COR-L47 (cell line): ENCODE data around the gene KCNC3.

Source experiments
- DNase-seq: peaks from one replicate; lab custom pipeline; 2025; lab: John Stamatoyannopoulos, UW

KCNC3 gene

DNA sequence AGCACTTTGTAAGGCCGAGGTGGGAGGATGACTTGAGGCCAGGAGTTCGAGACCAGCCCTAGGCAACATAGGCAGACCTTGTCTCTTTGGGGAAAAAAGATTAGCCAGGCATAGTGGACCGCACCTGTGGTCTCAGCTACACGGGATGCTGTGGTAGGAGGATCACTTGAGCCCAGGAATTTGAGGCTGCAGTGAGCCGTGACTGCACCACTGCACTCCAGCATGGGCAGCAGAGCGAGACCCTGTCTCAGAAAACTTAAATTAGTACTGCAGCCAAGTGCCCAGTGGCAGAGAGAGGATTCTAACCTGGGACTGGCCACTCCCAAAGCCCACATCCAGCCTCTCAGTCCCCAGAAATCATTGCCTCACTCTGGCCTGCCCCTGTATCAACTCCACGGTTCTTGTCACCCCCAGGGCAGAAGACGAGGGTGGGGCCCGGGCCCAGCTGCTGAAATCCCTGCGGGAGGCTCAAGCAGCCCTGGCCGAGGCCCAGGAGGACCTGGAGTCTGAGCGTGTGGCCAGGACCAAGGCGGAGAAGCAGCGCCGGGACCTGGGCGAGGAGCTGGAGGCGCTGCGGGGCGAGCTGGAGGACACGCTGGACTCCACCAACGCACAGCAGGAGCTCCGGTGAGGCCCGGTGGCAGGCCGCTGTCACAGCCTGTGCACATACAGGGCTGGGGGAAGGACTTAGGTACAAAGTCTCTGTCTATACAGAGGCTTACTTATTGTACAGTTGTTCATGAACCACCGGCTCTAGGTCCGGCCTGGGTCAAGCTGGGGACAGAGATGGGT lies 53.4 kb downstream of the KCNC3 start:
- DNase-seq, result no peak

DNA sequence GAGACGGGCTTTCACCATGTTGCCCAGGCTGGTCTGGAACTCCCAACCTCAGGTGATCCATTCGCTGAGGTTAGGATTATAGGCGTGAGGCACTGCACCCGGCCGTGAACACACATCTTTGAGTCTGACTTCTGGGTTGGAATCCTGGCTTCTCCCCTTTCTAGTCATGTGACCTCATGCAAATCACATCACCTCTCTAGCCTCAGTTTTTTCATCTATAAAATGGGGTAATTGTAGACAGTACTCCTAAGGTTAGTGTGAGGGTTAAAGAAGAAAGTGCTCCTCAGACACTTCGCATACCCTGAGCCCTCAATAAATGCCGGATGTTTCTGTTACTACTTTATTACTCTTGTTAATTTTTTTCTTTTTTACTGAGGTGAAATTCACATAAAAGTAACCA lies 55.4 kb downstream of the KCNC3 start:
- no peak for DNase-seq

DNA sequence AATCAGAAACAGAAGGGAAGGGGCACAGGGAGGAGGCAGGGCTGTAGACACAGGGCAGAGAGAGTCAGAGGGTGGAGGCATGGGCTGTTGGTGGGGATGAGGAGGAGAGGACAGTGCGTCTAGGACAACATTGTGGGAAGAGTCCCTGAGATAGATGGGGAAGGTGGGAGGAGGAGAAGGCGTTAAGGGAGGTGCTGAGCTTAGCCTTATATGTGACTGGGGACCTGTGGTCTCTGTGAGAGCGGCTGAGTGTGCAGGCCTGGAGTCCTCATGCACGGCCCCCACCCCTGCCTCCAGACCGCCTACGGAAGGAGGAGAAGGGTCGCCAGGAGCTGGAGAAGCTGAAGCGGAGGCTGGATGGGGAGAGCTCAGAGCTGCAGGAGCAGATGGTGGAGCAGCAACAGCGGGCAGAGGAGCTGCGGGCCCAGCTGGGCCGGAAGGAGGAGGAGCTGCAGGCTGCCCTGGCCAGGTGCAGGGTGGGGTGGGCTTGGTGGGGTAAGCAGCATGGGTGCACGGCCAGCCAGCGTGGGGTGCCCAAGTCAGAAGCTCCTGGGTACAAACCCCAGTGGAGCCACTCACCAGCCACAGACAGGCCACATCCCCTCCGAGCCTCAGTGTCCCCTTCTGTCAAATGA lies 56.8 kb downstream of the KCNC3 start:
- no peak for DNase-seq

DNA sequence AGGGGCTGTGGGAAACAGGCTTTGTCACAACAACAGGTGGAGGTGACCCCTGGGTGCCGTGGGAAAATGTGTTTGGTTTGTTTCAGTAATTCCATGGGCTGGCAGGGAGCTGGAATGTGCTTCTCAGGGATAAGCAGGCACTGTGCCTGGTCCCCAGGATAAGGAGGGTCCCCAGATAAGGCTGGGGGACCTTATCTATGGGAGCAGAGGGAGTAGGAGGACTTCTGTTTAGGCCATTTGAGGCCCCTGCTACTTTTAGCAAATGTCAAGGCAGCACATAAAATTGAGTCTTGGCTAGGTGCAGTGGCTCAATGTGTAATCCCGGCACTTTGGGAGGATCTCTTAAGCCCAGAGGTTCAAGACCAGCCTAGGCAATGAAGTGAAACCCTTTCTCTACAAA lies 59.5 kb downstream of the KCNC3 start:
- no peak for DNase-seq

DNA sequence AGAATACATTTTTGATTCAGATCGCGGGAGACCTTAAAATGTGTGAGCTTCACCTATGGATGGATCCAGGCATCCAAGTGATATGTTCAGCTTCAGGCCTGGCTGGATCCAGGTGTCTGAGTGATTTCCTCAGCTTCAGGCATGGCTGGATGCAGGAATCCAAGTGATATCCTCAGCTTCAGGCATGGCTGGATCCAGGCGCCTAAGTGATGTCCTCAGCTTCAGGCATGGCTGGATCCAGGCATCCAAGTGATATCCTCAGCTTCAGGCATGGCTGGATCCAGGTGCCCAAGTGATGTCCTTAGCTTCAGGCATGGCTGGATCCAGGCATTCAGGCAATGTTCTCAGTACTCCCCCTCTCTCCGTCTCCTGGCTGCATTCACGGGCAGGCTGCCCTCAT lies 60.7 kb downstream of the KCNC3 start:
- DNase-seq, result no peak

DNA sequence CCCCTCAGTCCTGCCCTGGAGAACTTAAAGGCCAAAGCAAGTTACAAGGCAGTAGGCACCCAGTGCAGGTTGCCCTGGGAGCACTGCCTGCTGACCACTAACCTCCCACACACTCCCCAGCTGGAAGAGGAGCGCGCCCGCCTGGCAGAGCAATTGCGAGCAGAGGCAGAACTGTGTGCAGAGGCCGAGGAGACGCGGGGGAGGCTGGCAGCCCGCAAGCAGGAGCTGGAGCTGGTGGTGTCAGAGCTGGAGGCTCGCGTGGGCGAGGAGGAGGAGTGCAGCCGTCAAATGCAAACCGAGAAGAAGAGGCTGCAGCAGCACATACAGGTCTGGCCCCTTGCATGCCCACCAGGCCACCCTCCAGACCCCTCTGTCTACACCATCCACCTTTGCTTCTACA lies 61.1 kb downstream of the KCNC3 start:
- DNase-seq, result no peak

DNA sequence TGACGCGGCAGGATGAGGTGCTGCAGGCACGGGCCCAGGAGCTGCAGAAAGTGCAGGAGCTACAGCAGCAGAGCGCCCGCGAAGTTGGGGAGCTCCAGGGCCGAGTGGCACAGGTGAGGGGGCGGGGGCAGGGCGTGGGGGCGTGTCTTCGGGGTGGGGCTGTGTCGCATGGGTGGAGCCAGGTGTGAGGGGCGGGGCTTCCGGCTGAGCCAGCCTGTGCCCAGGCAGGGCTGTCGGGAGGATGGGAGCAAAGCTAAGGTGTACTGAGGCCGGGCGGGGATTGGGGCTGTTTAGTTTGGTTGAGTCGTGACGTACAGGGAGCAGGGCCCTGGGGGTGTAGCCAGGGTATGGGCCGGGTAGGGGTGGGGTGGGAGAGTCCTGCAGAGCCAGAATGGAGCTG lies 62.3 kb downstream of the KCNC3 start:
- DNase-seq, result no peak

DNA sequence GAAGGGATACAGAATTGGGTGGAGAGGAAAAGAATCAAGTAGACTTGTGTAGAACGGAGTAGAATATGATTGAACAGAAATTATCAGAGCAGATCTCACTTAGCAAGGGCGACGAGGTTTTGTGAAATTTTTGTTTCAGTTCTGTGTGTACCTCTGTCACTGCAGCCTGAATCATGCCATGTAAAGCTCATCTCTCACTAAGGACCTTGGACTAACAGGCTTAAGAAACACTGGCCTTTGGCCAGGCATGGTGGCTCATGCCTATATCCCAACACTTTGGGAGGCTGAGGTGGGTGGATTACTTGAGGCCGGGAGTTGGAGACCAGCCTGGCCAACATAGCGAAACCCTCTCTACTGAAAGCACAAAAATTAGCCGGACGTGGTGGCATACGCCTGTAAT lies 63.1 kb downstream of the KCNC3 start:
- DNase-seq, result no peak

DNA sequence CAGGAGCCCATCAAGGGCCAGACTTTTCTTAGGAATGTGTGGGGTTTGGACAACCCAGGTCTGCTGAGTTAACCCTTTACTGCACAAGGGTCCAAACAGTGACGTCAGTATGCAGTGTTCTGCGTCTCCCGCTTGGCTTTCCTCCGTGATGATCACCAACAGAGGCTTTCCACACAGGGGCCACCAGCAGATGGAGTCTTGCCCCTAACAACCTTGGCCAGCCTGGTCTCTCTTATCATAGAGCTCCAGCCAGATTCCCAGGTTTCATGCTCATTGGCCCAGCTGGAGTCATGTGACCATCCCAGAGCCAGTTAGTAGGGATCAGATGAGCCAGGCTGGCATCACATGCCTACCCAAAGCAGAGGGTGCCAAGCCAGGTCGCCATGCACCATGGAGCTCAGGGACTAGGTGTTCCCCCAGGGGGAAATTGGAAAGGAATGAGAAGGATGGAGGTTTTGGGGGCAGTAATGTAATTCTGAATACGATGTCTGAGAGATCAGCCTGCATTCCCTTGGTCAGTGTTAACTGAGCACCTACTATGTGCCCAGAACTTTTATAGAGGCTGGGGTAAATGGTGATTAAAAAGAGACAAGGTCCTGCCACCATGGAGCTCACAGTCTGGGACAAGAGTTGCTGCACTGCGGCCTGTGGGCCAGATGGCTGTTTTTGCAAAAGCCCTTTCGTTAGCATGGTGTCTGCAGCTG lies 64.5 kb downstream of the KCNC3 start:
- no peak for DNase-seq

DNA sequence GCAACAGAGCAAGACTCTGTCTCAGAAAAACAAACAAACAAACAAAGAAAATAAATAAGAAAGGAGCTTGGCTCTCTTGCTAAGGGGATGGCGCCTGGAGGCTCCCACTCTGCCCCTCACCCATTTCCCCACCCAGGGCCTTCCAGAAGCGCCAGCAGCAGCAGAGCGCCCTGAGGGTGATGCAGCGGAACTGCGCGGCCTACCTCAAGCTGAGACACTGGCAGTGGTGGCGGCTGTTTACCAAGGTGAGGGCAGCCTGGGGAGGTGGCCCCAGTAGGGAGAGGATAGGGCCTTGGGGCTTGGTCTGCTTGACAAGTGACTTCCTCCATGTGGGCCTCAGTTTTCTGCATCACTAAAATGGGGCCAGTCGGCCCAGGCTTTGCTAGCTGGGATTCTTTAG lies 66.0 kb downstream of the KCNC3 start:
- no peak for DNase-seq
